GM13976 (cell line): ENCODE data around the gene ISOC2.

Source experiments
- DNase-seq: peaks from one replicate; pipeline ENCODE4 v3.0.0; 2012; ENCODE audit warnings: low spot score
- in situ Hi-C: fragments of 300-500 bp; cut with MboI; formaldehyde crosslinking; loops from one replicate; pipeline ENCODE4 v1.12.0; 2022; ENCODE audit warnings: low sequenced_read_pairs, mixed read lengths, inconsistent platforms; ENCODE audit not compliant: unreplicated experiment
- TF ChIP-seq, protein P1 (sequence below): IDR thresholded peaks from 2 replicates; pipeline ENCODE4 v1.5.1; 2012; ENCODE audit warnings: borderline replicate concordance, mild to moderate bottlenecking; ENCODE audit not compliant: insufficient read depth; ENCODE audit errors: extremely low read depth, missing control alignments, control extremely low read depth

Gene ISOC2

DNA sequence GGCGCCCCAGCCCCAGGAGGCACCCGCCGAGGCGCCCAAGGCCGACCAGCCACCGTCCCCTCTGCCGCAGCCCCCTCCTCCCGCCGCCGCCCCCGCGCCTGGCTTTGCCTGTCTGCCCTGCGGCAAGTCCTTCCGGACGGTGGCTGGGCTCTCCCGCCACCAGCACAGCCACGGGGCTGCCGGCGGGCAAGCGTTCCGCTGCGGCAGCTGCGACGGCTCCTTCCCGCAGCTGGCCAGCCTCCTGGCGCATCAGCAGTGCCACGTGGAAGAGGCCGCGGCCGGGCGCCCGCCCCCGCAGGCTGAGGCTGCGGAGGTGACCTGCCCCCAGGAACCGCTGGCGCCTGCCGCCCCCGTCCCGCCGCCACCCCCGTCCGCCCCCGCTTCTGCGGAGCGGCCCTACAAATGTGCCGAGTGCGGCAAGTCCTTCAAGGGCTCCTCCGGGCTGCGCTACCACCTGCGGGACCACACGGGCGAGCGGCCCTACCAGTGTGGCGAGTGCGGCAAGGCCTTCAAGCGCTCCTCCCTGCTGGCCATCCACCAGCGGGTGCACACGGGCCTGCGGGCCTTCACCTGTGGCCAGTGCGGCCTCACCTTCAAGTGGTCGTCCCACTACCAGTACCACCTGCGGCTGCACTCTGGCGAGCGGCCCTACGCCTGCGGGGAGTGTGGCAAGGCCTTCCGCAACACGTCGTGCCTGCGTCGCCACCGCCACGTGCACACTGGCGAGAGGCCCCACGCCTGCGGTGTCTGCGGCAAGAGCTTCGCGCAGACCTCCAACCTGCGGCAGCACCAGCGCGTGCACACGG, 20.9 kb upstream of the ISOC2 start:
- TF ChIP-seq, protein P1, sequence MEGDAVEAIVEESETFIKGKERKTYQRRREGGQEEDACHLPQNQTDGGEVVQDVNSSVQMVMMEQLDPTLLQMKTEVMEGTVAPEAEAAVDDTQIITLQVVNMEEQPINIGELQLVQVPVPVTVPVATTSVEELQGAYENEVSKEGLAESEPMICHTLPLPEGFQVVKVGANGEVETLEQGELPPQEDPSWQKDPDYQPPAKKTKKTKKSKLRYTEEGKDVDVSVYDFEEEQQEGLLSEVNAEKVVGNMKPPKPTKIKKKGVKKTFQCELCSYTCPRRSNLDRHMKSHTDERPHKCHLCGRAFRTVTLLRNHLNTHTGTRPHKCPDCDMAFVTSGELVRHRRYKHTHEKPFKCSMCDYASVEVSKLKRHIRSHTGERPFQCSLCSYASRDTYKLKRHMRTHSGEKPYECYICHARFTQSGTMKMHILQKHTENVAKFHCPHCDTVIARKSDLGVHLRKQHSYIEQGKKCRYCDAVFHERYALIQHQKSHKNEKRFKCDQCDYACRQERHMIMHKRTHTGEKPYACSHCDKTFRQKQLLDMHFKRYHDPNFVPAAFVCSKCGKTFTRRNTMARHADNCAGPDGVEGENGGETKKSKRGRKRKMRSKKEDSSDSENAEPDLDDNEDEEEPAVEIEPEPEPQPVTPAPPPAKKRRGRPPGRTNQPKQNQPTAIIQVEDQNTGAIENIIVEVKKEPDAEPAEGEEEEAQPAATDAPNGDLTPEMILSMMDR = no peak
- no peak for DNase-seq
- in situ Hi-C loops = no loop called here

GRCh38 chr19:55481794-55482155, 20.3 kb upstream of the ISOC2 start:
- TF ChIP-seq, protein P1 = no peak
- in situ Hi-C loops = no loop called here
- DNase-seq = no peak

DNA sequence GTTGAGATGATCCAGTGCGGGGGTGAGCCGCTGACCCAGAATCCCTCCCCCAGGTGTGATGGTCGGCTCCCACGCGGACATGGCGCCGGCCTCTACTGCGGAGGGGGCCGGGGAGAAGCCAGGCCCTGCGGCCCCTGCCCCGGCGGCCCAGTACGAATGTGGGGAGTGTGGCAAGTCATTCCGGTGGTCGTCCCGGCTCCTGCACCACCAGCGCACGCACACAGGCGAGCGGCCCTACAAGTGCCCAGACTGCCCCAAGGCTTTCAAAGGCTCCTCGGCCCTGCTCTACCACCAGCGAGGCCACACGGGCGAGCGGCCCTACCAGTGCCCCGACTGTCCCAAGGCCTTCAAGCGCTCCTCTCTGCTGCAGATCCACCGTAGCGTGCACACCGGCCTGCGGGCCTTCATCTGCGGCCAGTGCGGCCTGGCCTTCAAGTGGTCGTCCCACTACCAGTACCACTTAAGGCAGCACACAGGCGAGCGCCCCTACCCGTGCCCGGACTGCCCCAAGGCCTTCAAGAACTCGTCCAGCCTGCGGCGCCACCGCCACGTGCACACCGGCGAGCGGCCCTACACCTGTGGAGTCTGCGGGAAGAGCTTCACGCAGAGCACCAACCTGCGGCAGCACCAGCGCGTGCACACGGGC, 19.8 kb upstream of the ISOC2 start:
- in situ Hi-C loops = no loop called here
- DNase-seq = no peak
- TF ChIP-seq, protein P1 = no peak

GRCh38 chr19:55479451-55480230, 18.2 kb upstream of the ISOC2 start:
- no peak for DNase-seq
- TF ChIP-seq, protein P1 = no peak
- in situ Hi-C loops = no loop called here

GRCh38 chr19:55479045-55479444, 17.6 kb upstream of the ISOC2 start:
- DNase-seq = no peak
- TF ChIP-seq, protein P1 = no peak
- in situ Hi-C loops = no loop called here

DNA sequence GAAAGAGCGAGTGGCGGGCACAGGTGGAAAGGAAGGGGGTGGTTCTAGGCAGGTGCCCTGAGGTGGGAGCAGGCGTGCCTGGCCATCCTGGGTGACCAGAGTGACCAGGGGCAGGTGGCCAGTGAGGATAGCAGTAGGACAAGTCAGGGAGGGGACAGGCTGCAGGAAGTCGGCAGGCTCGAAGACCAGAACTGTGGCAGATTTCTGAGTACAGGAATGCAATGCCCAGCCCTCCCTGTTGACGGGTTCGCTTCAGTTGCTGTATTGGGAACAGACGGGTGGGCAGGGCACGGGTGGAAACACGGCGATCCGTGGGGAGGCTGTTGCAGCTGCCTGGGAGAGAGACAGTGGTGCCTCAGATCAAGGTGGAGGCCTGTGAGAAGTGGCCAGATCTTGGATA, 16.9 kb upstream of the ISOC2 start:
- in situ Hi-C loops = no loop called here
- TF ChIP-seq, protein P1 = no peak
- no peak for DNase-seq
